Spinal cord (tissue), 10 donors: Measurements from ENCODE around the gene ACTR3C. TPM values are rescaled to one million over a fixed set of nuclear protein-coding genes. Genes with fewer than 3 reads are reported as not detected.
"Not testable (repeated sequence)": the region's sequence is repeated elsewhere in the genome, so short reads cannot be mapped to it uniquely, and the experiment has no call there.

ENCODE experiments used
- DNase-seq, 6 donors: peaks; one replicate each; pipeline versions ENCODE4 v3.0.0 to v3.0.0-alpha.2; 2013 to 2015; ENCODE audit warnings: low spot score in 6 of 6, low read depth in 4 of 6
- H3K27ac ChIP-seq: one replicate; pipeline ENCODE4 v1.5.1; 2013; ENCODE audit warnings: low read depth, low read length, control low read depth
- H3K27me3 ChIP-seq: one replicate; pipeline ENCODE4 v1.6.1; 2013; ENCODE audit warnings: low read length; ENCODE audit not compliant: control insufficient read depth, insufficient read depth
- H3K36me3 ChIP-seq: one replicate; pipeline ENCODE4 v1.6.1; 2013; ENCODE audit warnings: low read length; ENCODE audit not compliant: control insufficient read depth, insufficient read depth
- H3K4me1 ChIP-seq: one replicate; pipeline ENCODE4 v1.6.1; 2013; ENCODE audit warnings: low read length; ENCODE audit not compliant: control insufficient read depth, insufficient read depth
- H3K4me3 ChIP-seq: one replicate; pipeline ENCODE4 v1.5.1; 2013; ENCODE audit warnings: low read depth, low read length, control low read depth
- H3K9me3 ChIP-seq: one replicate; pipeline ENCODE4 v1.6.1; 2013; ENCODE audit warnings: low read length; ENCODE audit not compliant: control insufficient read depth, insufficient read depth
- WGBS: methylation state at CpG from one replicate; pipeline ENCODE4 v1.1.5; 2013; ENCODE audit warnings: missing lambda C conversion rate; ENCODE audit not compliant: insufficient coverage; 5-methylcytosine and 5-hydroxymethylcytosine counted together
- polyA plus RNA-seq, 2 donors: library from polyadenylated mRNA; unstranded; fragments of 120-200 nt; gene quantifications; one replicate each; pipeline ENCODE4 v1.2.1, GENCODE V29; 2013; ENCODE audit not compliant: insufficient read length in 2 of 2
- total RNA-seq, 2 donors: library from RNA; depleted of rRNA in 1 of 2; stranded (reverse); fragments of 120-200 nt in 1 of 2; fragments of >200 nt in 1 of 2; gene quantifications; one replicate each; pipeline versions ENCODE4 v1.2.3 to v1.2.4, GENCODE V29; 2013 to 2014
- donor health status: healthy.

ACTR3C gene
- total and polyA plus RNA-seq, 4 donors = 1.1 to 5.8 (median 4.3) TPM

- not testable (repeated sequence) for H3K9me3 ChIP-seq, H3K27me3 ChIP-seq, H3K36me3 ChIP-seq, H3K27ac ChIP-seq, H3K4me1 ChIP-seq, H3K4me3 ChIP-seq, DNase-seq
- WGBS = 45% methylated on average over 2 of the region's 6 CpGs
Observed at GRCh38 chr7:150290317-150290716, 33.0 kb downstream of the ACTR3C start.

GRCh38 chr7:150288816-150289215 is 34.5 kb downstream of the ACTR3C start:
- H3K4me3 ChIP-seq, H3K36me3 ChIP-seq, H3K27me3 ChIP-seq, H3K27ac ChIP-seq, H3K4me1 ChIP-seq, H3K9me3 ChIP-seq: not testable (repeated sequence)
- DNase-seq = peak in 1 of 6 donors; percentile 37
- WGBS = 100% methylated on average over 3 of the region's 6 CpGs

- not testable (repeated sequence) for DNase-seq, H3K27ac ChIP-seq, H3K9me3 ChIP-seq, H3K27me3 ChIP-seq, H3K36me3 ChIP-seq, H3K4me3 ChIP-seq, H3K4me1 ChIP-seq
- WGBS = 84% methylated on average over 7 of the region's 7 CpGs
Observed at GRCh38 chr7:150287815-150288214, 35.5 kb downstream of the ACTR3C start.

GRCh38 chr7:150285849-150286754 is 37.2 kb downstream of the ACTR3C start:
- not testable (repeated sequence) for H3K27me3 ChIP-seq, H3K27ac ChIP-seq, H3K4me1 ChIP-seq, H3K36me3 ChIP-seq, H3K9me3 ChIP-seq, H3K4me3 ChIP-seq
- 10% methylated on average over 11 of the region's 16 CpGs for WGBS
- DNase-seq = peak in 5 of 6 donors; percentile 7 to 77 (median 18)

- H3K27ac ChIP-seq, H3K36me3 ChIP-seq, H3K4me3 ChIP-seq, H3K27me3 ChIP-seq, H3K9me3 ChIP-seq, DNase-seq, H3K4me1 ChIP-seq: not testable (repeated sequence)
- no CpG with 5 or more reads among the region's 6 CpGs for WGBS
Observed at GRCh38 chr7:150283608-150284007, 39.7 kb downstream of the ACTR3C start.

- not testable (repeated sequence) for H3K27ac ChIP-seq, H3K9me3 ChIP-seq, H3K27me3 ChIP-seq, H3K4me1 ChIP-seq, H3K36me3 ChIP-seq, DNase-seq, H3K4me3 ChIP-seq
- no CpG with 5 or more reads among the region's 3 CpGs for WGBS
Observed at GRCh38 chr7:150283111-150283510, 40.2 kb downstream of the ACTR3C start.

- not testable (repeated sequence) for H3K4me3 ChIP-seq, H3K27ac ChIP-seq, H3K9me3 ChIP-seq, H3K27me3 ChIP-seq, H3K4me1 ChIP-seq, H3K36me3 ChIP-seq, DNase-seq
- no CpG with 5 or more reads among the region's 25 CpGs for WGBS
Observed at GRCh38 chr7:150281681-150282403, 41.5 kb downstream of the ACTR3C start.

GRCh38 chr7:150278383-150278782 is 45.0 kb downstream of the ACTR3C start:
- H3K4me3 ChIP-seq, H3K27me3 ChIP-seq, H3K36me3 ChIP-seq, H3K4me1 ChIP-seq, H3K9me3 ChIP-seq, H3K27ac ChIP-seq, DNase-seq: not testable (repeated sequence)
- 80% methylated on average over 1 of the region's 11 CpGs for WGBS

GRCh38 chr7:150276132-150276695 is 47.1 kb downstream of the ACTR3C start:
- WGBS = 40% methylated on average over 1 of the region's 6 CpGs
- DNase-seq = peak in 3 of 6 donors; percentile 15 to 87 (median 50)
- H3K4me3 ChIP-seq, H3K4me1 ChIP-seq, H3K9me3 ChIP-seq, H3K36me3 ChIP-seq, H3K27ac ChIP-seq, H3K27me3 ChIP-seq: not testable (repeated sequence)
